ENCODE results near the gene DDX25. TPM values are rescaled to one million over a fixed set of nuclear protein-coding genes. Genes with fewer than 3 reads are reported as not detected.

Gene DDX25
- total RNA-seq, 1 experiment from 2014 or later = 0.39 TPM

DNA sequence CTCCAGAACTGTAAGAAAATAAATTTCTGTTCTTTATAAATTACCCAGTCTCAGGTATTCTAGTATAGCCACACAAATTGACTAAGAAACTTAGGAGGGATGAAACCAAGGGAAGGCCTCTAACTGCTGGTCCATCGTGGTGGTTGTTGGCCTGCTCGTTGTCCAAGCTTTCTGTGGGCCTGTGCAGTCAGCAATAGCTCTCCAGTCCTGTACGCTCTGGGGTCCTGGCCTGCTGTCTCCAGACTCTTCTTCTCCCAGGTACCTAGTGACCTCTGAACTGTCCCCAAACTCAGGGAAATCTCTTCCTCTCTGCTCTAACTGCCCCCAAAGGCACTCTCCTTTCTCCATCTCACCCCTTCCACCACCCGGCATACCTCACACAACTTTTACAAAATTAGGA is 35.8 kb downstream of the DDX25 start:
- intact Hi-C loops (cut with micrococcal nuclease; ENCODE audit: unreplicated experiment) = loop anchor here (5.0 kb wide), 1 partner anchor 252 kb away; no protein-coding TSS in a partner anchor
- H3K9me3 ChIP-seq (ENCODE audit: low read depth, low read length, poor library complexity, severe bottlenecking) = no peaks in the 10 kb centered on the region

GRCh38 chr11:125941267-125941618 is 36.9 kb downstream of the DDX25 start:
- Histone ChIP-seq H3K27me3 (replicated peaks; ENCODE audit: insufficient read depth, low read depth, low read length, poor library complexity) (no peaks in the 10 kb centered on the region), H3K4me1 (ENCODE audit: insufficient read depth, low read length, poor library complexity, severe bottlenecking) (no peaks in the 10 kb centered on the region), H3K9me3 (ENCODE audit: low read depth, low read length, poor library complexity, severe bottlenecking) (no peaks in the 10 kb centered on the region), H3K36me3 (ENCODE audit: insufficient read depth, low read length, poor library complexity, severe bottlenecking) (no peaks in the 10 kb centered on the region), H3K27ac (ENCODE audit: low read depth, low read length, poor library complexity, severe bottlenecking) (no peak overlapping the region), H3K4me3 (ENCODE audit: low read depth, low read length, poor library complexity, severe bottlenecking) (no peak overlapping the region)
- no TSS peak for BruUV-seq (replicated peaks)
- intact Hi-C loops (cut with micrococcal nuclease; ENCODE audit: unreplicated experiment) = loop anchor here (5.0 kb wide), 1 partner anchor 251 kb away; no protein-coding TSS in a partner anchor
- POLR2A ChIA-PET (ENCODE audit: low non-redundant PET) = no interaction called here
- no peak for TF ChIP-seq CTCF (conservative IDR thresholded peaks at IDR 0.05; ENCODE audit: low read depth, low read length)
- no peak for TF ChIP-seq EZH2 (IDR thresholded peaks at IDR 0.05; ENCODE audit: borderline replicate concordance, low read depth, low read length, poor library complexity, severe bottlenecking)
- no peak for DNase-seq (ENCODE audit: low spot score)
- CTCF ChIA-PET = interaction anchor here (1.8 to 2.1 kb wide), 2 partner anchors 120 to 253 kb away, joined by 8 to 12 read pairs; no protein-coding TSS in a partner anchor

More for the DNA sequence above, 35.8 kb downstream of the DDX25 start:
- no peaks in the 10 kb centered on the region for H3K27me3 ChIP-seq (replicated peaks; ENCODE audit: insufficient read depth, low read depth, low read length, poor library complexity)
- H3K36me3 ChIP-seq (ENCODE audit: insufficient read depth, low read length, poor library complexity, severe bottlenecking) = no peaks in the 10 kb centered on the region
- CTCF ChIA-PET = interaction anchor here (0.6 kb wide), 1 partner anchor 174 kb away, joined by 11 read pairs; no protein-coding TSS in a partner anchor
- TF ChIP-seq EZH2 (IDR thresholded peaks at IDR 0.05; ENCODE audit: borderline replicate concordance, low read depth, low read length, poor library complexity, severe bottlenecking) = no peak
- TF ChIP-seq CTCF (conservative IDR thresholded peaks at IDR 0.05; ENCODE audit: low read depth, low read length) = no peak
- H3K4me1 ChIP-seq (ENCODE audit: insufficient read depth, low read length, poor library complexity, severe bottlenecking) = no peaks in the 10 kb centered on the region
- no peak for DNase-seq (ENCODE audit: low spot score)
- no peak overlapping the region for H3K4me3 ChIP-seq (ENCODE audit: low read depth, low read length, poor library complexity, severe bottlenecking)
- no peak overlapping the region for H3K27ac ChIP-seq (ENCODE audit: low read depth, low read length, poor library complexity, severe bottlenecking)
- POLR2A ChIA-PET (ENCODE audit: low non-redundant PET) = no interaction called here
- no TSS peak for BruUV-seq (replicated peaks)

- H3K36me3 ChIP-seq (ENCODE audit: insufficient read depth, low read length, poor library complexity, severe bottlenecking) = no peaks in the 10 kb centered on the region
- no peak overlapping the region for H3K4me3 ChIP-seq (ENCODE audit: low read depth, low read length, poor library complexity, severe bottlenecking)
- no peaks in the 10 kb centered on the region for H3K4me1 ChIP-seq (ENCODE audit: insufficient read depth, low read length, poor library complexity, severe bottlenecking)
- no TSS peak for BruUV-seq (replicated peaks)
- no peak overlapping the region for H3K27ac ChIP-seq (ENCODE audit: low read depth, low read length, poor library complexity, severe bottlenecking)
- H3K9me3 ChIP-seq (ENCODE audit: low read depth, low read length, poor library complexity, severe bottlenecking) = no peaks in the 10 kb centered on the region
- DNase-seq (ENCODE audit: low spot score) = peak; percentile 66
- ChIA-PET CTCF (interaction anchor here (0.6 to 2.1 kb wide), 3 partner anchors 120 to 252 kb away, joined by 4 to 12 read pairs (median 8); no protein-coding TSS in a partner anchor), POLR2A (ENCODE audit: low non-redundant PET) (no interaction called here)
- TF ChIP-seq EZH2 (IDR thresholded peaks at IDR 0.05; ENCODE audit: borderline replicate concordance, low read depth, low read length, poor library complexity, severe bottlenecking) (no peak), CTCF (conservative IDR thresholded peaks at IDR 0.05; ENCODE audit: low read depth, low read length) (peak; percentile 89)
- intact Hi-C loops (cut with micrococcal nuclease; ENCODE audit: unreplicated experiment) = loop anchor here (1.0 to 5.0 kb wide), 2 partner anchors 119 to 250 kb away; no protein-coding TSS in a partner anchor
- no peaks in the 10 kb centered on the region for H3K27me3 ChIP-seq (replicated peaks; ENCODE audit: insufficient read depth, low read depth, low read length, poor library complexity)
Measured at GRCh38 chr11:125941619-125942611, 37.6 kb downstream of the DDX25 start.

Data from A673 (cell line).